Mesodermal cell (in vitro differentiated cells): ENCODE data around the gene DPP6.

ENCODE experiments used
- H3K27ac ChIP-seq: 2 replicates; pipeline ENCODE4 v1.7.0; 2013; ENCODE audit warnings: mild to moderate bottlenecking, low read depth, low read length, moderate library complexity; ENCODE audit not compliant: severe bottlenecking
- H3K36me3 ChIP-seq: 2 replicates; pipeline ENCODE4 v1.7.1; 2013; ENCODE audit warnings: mild to moderate bottlenecking, low read length, moderate library complexity; ENCODE audit not compliant: control insufficient read depth, insufficient read depth
- H3K4me1 ChIP-seq: one replicate; pipeline ENCODE4 v1.7.1; 2013; ENCODE audit warnings: mild to moderate bottlenecking, low read length; ENCODE audit not compliant: insufficient read depth, control insufficient read depth, poor library complexity, severe bottlenecking
- H3K4me3 ChIP-seq: 2 replicates; pipeline ENCODE4 v1.7.0; 2013; ENCODE audit warnings: low read length, control low read depth, mild to moderate bottlenecking; ENCODE audit not compliant: insufficient read depth, poor library complexity, severe bottlenecking; ENCODE audit errors: extremely low read depth
- H3K9me3 ChIP-seq: 2 replicates; pipeline ENCODE4 v1.7.1; 2013; ENCODE audit warnings: mild to moderate bottlenecking, low read length, moderate library complexity; ENCODE audit not compliant: control insufficient read depth
- WGBS, 2 experiments: methylation state at CpG; one replicate each; pipeline ENCODE4 v1.1.5; 2013; ENCODE audit warnings: missing lambda C conversion rate in 2 of 2; ENCODE audit not compliant: insufficient coverage in 2 of 2; 5-methylcytosine and 5-hydroxymethylcytosine counted together

The DPP6 gene

DNA sequence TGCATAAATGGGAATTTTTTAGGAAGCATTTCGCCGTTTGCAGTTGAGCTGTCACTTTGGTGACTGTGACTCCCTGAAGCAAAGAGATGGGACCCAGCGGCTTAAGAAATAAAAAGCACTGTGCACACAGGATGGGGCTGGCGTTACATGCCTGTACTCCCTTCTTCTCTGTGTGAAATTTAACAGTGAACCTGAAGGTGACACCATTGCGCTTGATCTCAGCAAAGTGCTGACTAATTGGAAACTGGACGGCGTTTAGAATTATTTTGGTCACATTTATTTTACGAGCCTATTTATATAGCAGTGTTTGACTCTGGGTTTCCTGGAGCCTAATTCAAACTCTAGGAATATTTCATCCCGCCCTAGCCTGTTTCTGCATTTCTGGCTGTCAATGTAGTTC is 804.5 kb downstream of the DPP6 start:
- Histone ChIP-seq H3K36me3 (no peaks in the 10 kb centered on the region), H3K27ac (no peak overlapping the region), H3K9me3 (peaks cover 6% of the 10 kb centered on the region), H3K4me3 (no peak overlapping the region), H3K4me1 (peaks cover 25% of the 10 kb centered on the region)
- WGBS, 2 experiments = 95 to 96% methylated on average over 8 of the region's 9 CpGs

DNA sequence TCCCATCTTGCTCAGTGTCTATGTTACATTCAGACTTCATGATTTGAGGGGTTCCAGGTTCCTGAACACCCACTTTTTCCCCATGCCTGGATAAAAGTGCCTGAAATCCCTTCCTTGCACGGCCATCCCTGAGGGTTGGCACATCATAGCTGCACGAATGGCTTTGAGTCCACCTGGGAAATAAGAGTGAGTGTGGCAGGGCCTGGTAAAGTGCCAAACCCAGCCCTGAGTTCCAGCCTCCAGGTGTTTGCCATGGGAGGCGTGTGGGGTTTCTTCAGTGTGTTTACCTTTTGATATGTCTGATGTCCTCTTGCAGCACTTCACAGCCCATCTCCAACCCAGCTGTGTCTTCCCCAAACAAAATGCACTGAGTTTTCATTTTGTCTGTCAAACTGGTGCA is 805.0 kb downstream of the DPP6 start:
- H3K27ac ChIP-seq = no peak overlapping the region
- WGBS, 2 experiments = 94 to 100% methylated on average over 1 to 2 of the region's 3 CpGs
- peaks cover 25% of the 10 kb centered on the region for H3K4me1 ChIP-seq
- no peaks in the 10 kb centered on the region for H3K36me3 ChIP-seq
- peaks cover 6% of the 10 kb centered on the region for H3K9me3 ChIP-seq
- H3K4me3 ChIP-seq = no peak overlapping the region

DNA sequence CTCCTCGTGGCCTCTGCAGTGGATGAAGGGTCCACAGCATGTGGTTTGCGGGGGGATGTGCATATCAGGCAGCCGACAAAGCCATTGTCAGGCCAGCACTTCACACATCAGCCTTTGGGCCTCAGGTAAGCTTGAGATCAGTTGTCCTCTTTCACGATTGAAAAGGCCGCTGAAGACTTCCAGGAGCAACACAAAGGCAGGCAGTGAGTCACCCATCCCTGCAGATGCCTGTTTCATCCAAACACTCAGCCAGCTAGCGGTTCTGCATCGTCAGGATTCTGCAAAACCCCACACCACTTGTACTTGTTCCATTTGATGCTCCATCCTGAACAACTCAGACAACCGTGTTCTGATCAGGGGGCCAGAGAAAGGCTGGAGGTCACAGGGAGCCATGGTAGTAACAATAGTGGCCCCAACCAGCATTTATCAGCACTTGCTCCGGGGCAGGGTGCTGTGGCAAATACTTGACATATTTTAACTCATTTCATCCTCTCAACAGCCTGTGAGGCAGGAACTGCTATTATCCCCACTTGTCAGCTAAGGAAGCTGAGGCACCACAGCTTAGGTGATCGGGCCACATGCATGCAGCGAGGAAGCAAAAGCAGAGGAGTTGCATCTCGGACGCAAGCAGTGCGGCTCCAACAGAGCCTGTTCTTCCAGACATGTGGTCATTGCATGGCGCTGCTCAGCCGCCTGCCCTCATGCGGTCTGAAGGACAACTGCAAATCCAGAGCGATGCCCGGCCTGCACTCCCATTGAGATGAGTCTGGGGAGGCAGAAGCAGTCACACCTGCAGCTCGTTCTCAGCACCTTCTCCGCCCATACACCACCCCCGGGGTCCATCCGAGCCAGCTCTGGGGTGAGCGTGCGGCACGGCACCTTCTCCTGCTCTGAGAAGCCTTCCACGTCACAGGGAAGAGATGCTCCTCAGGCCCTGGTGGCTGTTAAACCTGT is 805.8 kb downstream of the DPP6 start:
- peak overlapping the region; percentile 39 for H3K27ac ChIP-seq

DNA sequence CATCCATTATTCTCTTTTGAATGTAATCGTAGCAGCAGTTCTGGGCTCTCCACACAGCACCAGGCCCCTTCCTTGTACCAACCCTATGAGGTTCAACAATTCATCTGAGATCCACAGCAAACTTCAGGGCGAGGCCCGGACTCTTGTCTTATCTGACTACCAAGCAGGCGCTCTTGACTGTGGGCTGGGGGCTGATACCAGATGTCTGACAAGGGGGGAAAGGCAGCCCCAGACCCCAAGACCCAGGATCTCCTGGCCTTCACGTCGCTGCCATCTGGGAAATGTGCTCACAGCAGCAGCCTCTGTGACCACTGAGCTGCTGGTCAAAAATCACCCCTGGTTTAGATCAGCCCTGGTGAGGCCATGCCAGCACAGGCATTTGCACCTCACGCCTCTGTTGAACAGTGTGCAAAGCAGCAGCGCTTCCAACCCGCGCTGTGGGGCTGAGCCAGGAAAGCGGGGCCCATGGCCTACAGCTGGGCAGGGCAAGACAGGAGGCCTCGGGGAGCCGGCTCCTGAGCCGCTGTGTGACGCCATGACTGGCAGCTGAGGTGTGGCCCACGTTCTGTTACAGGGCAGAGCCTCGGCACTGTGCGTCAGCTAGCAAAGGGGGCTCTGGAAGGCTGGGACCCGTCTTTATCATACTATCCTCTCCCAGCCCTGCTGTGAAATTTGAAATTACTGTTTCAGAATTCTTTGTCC is 806.8 kb downstream of the DPP6 start:
- H3K9me3 ChIP-seq = no peaks in the 10 kb centered on the region
- H3K36me3 ChIP-seq = no peaks in the 10 kb centered on the region
- 91% methylated on average over 18 to 19 of the region's 19 CpGs for WGBS, 2 experiments
- no peak overlapping the region for H3K4me3 ChIP-seq
- H3K4me1 ChIP-seq = peaks cover 17% of the 10 kb centered on the region
- no peak overlapping the region for H3K27ac ChIP-seq

More for the DNA sequence above, 805.8 kb downstream of the DPP6 start:
- peaks cover 25% of the 10 kb centered on the region for H3K4me1 ChIP-seq
- no peaks in the 10 kb centered on the region for H3K36me3 ChIP-seq
- no peak overlapping the region for H3K4me3 ChIP-seq
- WGBS, 2 experiments = 90 to 92% methylated on average over 21 to 24 of the region's 27 CpGs
- H3K9me3 ChIP-seq = peaks cover 3% of the 10 kb centered on the region

DNA sequence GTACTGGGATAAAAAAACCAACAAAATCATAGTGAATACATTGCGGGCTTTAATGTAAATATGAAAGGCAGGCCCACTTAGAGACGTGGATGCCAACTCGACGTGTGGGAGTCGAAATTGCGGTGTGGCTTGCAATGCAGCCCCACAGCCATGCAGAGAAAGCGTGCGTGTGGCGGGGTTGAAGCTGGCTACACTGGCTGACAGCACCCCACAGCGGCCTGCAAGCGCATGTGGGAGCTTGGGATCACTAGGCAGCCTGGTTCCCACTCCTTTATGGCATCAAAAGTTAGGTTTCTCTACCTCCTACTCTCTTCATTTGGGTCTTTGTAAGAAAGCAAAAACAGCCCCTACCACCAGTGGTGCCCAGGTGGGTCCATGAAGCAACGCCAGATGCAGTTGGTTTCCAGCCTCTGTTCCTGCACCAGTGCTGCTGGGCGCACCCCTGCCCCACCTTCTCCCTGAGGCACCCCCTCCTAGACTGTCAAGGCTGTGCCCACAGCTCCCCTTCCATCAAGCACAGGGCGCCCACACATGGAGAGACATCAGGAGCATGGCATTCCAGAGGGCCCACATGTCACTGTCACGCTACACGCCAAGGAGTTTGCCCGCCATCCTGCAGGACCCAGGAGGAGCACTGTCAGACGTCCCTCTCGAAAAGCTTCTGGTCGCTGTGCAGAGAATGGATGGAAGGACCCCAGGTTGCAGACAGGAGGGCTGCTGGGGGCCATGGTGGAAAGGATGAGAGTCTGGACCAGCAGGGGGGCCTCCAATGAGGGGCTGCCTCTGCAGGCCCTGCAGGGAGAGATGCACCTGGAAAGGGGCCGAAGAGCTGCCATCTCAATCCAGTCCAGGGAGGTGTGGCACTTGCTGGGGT is 807.8 kb downstream of the DPP6 start:
- no peak overlapping the region for H3K4me3 ChIP-seq
- no peaks in the 10 kb centered on the region for H3K36me3 ChIP-seq
- WGBS, 2 experiments = 95% methylated on average over 18 to 21 of the region's 21 CpGs
- H3K9me3 ChIP-seq = no peaks in the 10 kb centered on the region
- H3K27ac ChIP-seq = no peak overlapping the region
- peaks cover 12% of the 10 kb centered on the region for H3K4me1 ChIP-seq

- H3K4me3 ChIP-seq = no peak overlapping the region
- WGBS, 2 experiments = 96 to 97% methylated on average over 6 to 7 of the region's 7 CpGs
- no peaks in the 10 kb centered on the region for H3K36me3 ChIP-seq
- H3K9me3 ChIP-seq = no peaks in the 10 kb centered on the region
- peaks cover 12% of the 10 kb centered on the region for H3K4me1 ChIP-seq
- H3K27ac ChIP-seq = no peak overlapping the region
Measured at GRCh38 chr7:154860621-154861375, 808.6 kb downstream of the DPP6 start.

DNA sequence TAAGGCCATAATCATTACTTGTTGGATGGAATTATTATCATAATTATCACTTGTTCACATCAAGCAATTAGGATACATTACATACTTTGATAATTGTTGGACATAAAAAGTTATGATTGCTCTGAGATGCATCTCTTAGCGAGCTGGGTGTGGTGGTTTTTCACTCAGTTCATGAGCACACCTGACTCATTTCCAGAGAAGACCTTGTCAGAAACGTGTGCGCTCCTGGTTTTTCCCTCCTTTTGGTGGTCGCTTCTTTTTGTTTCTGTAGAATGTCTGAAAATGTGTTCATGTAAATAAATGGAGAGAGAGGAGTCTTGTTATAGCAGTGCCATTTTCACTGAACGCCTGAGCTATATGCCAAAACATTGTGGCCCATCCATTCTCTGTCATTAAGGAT is 809.4 kb downstream of the DPP6 start:
- Histone ChIP-seq H3K4me1 (peaks cover 12% of the 10 kb centered on the region), H3K36me3 (no peaks in the 10 kb centered on the region), H3K27ac (no peak overlapping the region), H3K4me3 (no peak overlapping the region), H3K9me3 (no peaks in the 10 kb centered on the region)
- 100% methylated on average over 2 of the region's 5 CpGs; no CpG with 5 or more reads in 1 of the 2 experiments for WGBS, 2 experiments

GRCh38 chr7:154862153-154862791 is 810.1 kb downstream of the DPP6 start:
- Histone ChIP-seq H3K27ac (no peak overlapping the region), H3K9me3 (no peaks in the 10 kb centered on the region), H3K4me1 (peaks cover 12% of the 10 kb centered on the region), H3K36me3 (no peaks in the 10 kb centered on the region), H3K4me3 (no peak overlapping the region)
- 91 to 93% methylated on average over 14 to 16 of the region's 16 CpGs for WGBS, 2 experiments

DNA sequence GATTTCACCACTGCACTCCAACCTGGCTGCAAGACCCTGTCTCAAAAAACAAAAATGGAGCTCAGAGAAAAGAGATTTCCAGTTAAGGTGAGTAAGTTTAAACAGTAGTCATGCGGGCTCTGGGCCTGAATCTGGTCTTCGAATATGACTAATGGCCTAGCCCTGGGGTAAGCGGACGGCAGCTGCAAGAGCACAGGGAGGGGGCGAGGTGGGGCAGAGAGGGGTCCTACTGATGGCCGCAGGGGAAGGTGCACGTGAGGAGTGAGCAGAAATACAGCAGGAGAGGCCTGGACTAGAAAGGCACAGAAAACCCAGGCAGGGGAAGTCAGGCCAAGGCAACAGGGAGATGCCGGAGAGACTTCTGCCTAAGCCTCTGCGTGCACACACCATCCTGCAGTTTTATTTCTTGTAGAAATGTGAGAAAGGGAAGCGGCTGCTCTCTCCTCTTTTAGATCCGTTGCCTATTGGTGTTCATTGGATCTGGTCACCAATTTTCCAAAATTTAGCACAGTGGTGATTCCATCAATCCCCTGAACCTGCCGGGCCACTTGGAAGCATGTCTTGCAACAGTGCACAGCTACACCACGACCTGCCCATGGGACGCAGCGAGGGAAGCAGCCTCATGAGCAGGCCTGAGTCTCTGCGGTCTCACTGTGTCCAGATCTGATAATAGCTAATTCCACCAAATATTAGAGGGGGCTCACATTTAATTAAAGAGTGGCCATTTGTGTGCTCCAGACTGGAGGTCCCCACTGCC is 811.7 kb downstream of the DPP6 start:
- Histone ChIP-seq H3K9me3 (no peaks in the 10 kb centered on the region), H3K4me3 (no peak overlapping the region), H3K36me3 (no peaks in the 10 kb centered on the region), H3K4me1 (no peaks in the 10 kb centered on the region), H3K27ac (no peak overlapping the region)
- 90 to 91% methylated on average over 11 to 15 of the region's 16 CpGs for WGBS, 2 experiments
